ENCODE results near the gene CLBA1. TPM values are rescaled to one million over a fixed set of nuclear protein-coding genes. Genes with fewer than 3 reads are reported as not detected.

CLBA1 gene
- polyA plus RNA-seq, 2 donors: 6.5 to 8.3 TPM

- Histone ChIP-seq H3K27ac (ENCODE audit: low read depth in 2 of 2, low read length in 1 of 2) (no peak overlapping the region), H3K9me3 (ENCODE audit: control insufficient read depth in 2 of 2, insufficient read depth in 1 of 2, low read depth in 1 of 2, low read length in 1 of 2) (peaks cover 0 to 3% of the 10 kb centered on the region in 2 donors), H3K4me3 (ENCODE audit: low read depth in 1 of 2, low read length in 2 of 2) (no peak overlapping the region), H3K36me3 (ENCODE audit: control insufficient read depth in 2 of 2, insufficient read depth in 2 of 2, low read length in 1 of 2) (peaks cover 8 to 27% of the 10 kb centered on the region in 2 donors), H3K27me3 (ENCODE audit: control insufficient read depth in 1 of 2, insufficient read depth in 2 of 2, low read length in 2 of 2) (no peaks in the 10 kb centered on the region), H3K4me1 (ENCODE audit: control insufficient read depth in 2 of 2, insufficient read depth in 2 of 2, low read length in 1 of 2) (peaks cover 0 to 6% of the 10 kb centered on the region in 2 donors)
- WGBS, 2 donors: 92 to 93% methylated on average over 13 of the region's 13 CpGs
These were observed 10.9 kb downstream of the CLBA1 start for GRCh38 chr14:104996483-104996882.

- Histone ChIP-seq H3K4me3 (ENCODE audit: low read depth in 1 of 2, low read length in 2 of 2) (no peak overlapping the region), H3K27me3 (ENCODE audit: control insufficient read depth in 1 of 2, insufficient read depth in 2 of 2, low read length in 2 of 2) (no peaks in the 10 kb centered on the region), H3K27ac (ENCODE audit: low read depth in 2 of 2, low read length in 1 of 2) (no peak overlapping the region), H3K36me3 (ENCODE audit: control insufficient read depth in 2 of 2, insufficient read depth in 2 of 2, low read length in 1 of 2) (peaks cover 8 to 13% of the 10 kb centered on the region in 2 donors), H3K9me3 (ENCODE audit: control insufficient read depth in 2 of 2, insufficient read depth in 1 of 2, low read depth in 1 of 2, low read length in 1 of 2) (peaks cover 0 to 3% of the 10 kb centered on the region in 2 donors), H3K4me1 (ENCODE audit: control insufficient read depth in 2 of 2, insufficient read depth in 2 of 2, low read length in 1 of 2) (peaks cover 0 to 6% of the 10 kb centered on the region in 2 donors)
- 59 to 73% methylated on average over 5 of the region's 5 CpGs for WGBS, 2 donors
These were observed 13.2 kb downstream of the CLBA1 start for GRCh38 chr14:104998801-104999200.

- 88 to 90% methylated on average over 3 of the region's 3 CpGs for WGBS, 2 donors
- H3K9me3 ChIP-seq (ENCODE audit: control insufficient read depth in 2 of 2, insufficient read depth in 1 of 2, low read depth in 1 of 2, low read length in 1 of 2): peaks cover 0 to 3% of the 10 kb centered on the region in 2 donors
- peaks cover 0 to 6% of the 10 kb centered on the region in 2 donors for H3K4me1 ChIP-seq (ENCODE audit: control insufficient read depth in 2 of 2, insufficient read depth in 2 of 2, low read length in 1 of 2)
- peaks cover 8 to 12% of the 10 kb centered on the region in 2 donors for H3K36me3 ChIP-seq (ENCODE audit: control insufficient read depth in 2 of 2, insufficient read depth in 2 of 2, low read length in 1 of 2)
- H3K27ac ChIP-seq (ENCODE audit: low read depth in 2 of 2, low read length in 1 of 2): no peak overlapping the region
- H3K4me3 ChIP-seq (ENCODE audit: low read depth in 1 of 2, low read length in 2 of 2): no peak overlapping the region
- no peaks in the 10 kb centered on the region for H3K27me3 ChIP-seq (ENCODE audit: control insufficient read depth in 1 of 2, insufficient read depth in 2 of 2, low read length in 2 of 2)
These were observed 13.8 kb downstream of the CLBA1 start for GRCh38 chr14:104999361-104999760.

GRCh38 chr14:105005329-105005928 is 19.8 kb downstream of the CLBA1 start:
- no peaks in the 10 kb centered on the region for H3K9me3 ChIP-seq (ENCODE audit: control insufficient read depth in 2 of 2, insufficient read depth in 1 of 2, low read depth in 1 of 2, low read length in 1 of 2)
- peaks cover 5 to 18% of the 10 kb centered on the region in 2 donors for H3K36me3 ChIP-seq (ENCODE audit: control insufficient read depth in 2 of 2, insufficient read depth in 2 of 2, low read length in 1 of 2)
- no peak overlapping the region for H3K4me3 ChIP-seq (ENCODE audit: low read depth in 1 of 2, low read length in 2 of 2)
- H3K4me1 ChIP-seq (ENCODE audit: control insufficient read depth in 2 of 2, insufficient read depth in 2 of 2, low read length in 1 of 2): peaks cover 0 to 9% of the 10 kb centered on the region in 2 donors
- WGBS, 2 donors: 85 to 86% methylated on average over 18 to 20 of the region's 20 CpGs
- no peak overlapping the region for H3K27ac ChIP-seq (ENCODE audit: low read depth in 2 of 2, low read length in 1 of 2)
- no peaks in the 10 kb centered on the region for H3K27me3 ChIP-seq (ENCODE audit: control insufficient read depth in 1 of 2, insufficient read depth in 2 of 2, low read length in 2 of 2)

- Histone ChIP-seq H3K27ac (ENCODE audit: low read depth in 2 of 2, low read length in 1 of 2) (no peak overlapping the region), H3K27me3 (ENCODE audit: control insufficient read depth in 1 of 2, insufficient read depth in 2 of 2, low read length in 2 of 2) (no peaks in the 10 kb centered on the region), H3K4me3 (ENCODE audit: low read depth in 1 of 2, low read length in 2 of 2) (no peak overlapping the region), H3K4me1 (ENCODE audit: control insufficient read depth in 2 of 2, insufficient read depth in 2 of 2, low read length in 1 of 2) (peaks cover 0 to 9% of the 10 kb centered on the region in 2 donors), H3K9me3 (ENCODE audit: control insufficient read depth in 2 of 2, insufficient read depth in 1 of 2, low read depth in 1 of 2, low read length in 1 of 2) (no peaks in the 10 kb centered on the region), H3K36me3 (ENCODE audit: control insufficient read depth in 2 of 2, insufficient read depth in 2 of 2, low read length in 1 of 2) (peaks cover 9 to 22% of the 10 kb centered on the region in 2 donors)
- WGBS, 2 donors: 82 to 89% methylated on average over 21 of the region's 21 CpGs
These were observed 20.6 kb downstream of the CLBA1 start for GRCh38 chr14:105005929-105006830.

GRCh38 chr14:105006831-105007592 is 21.4 kb downstream of the CLBA1 start:
- 82 to 87% methylated on average over 21 of the region's 21 CpGs for WGBS, 2 donors
- Histone ChIP-seq H3K27ac (ENCODE audit: low read depth in 2 of 2, low read length in 1 of 2) (no peak overlapping the region), H3K4me1 (ENCODE audit: control insufficient read depth in 2 of 2, insufficient read depth in 2 of 2, low read length in 1 of 2) (peaks cover 0 to 12% of the 10 kb centered on the region in 2 donors), H3K27me3 (ENCODE audit: control insufficient read depth in 1 of 2, insufficient read depth in 2 of 2, low read length in 2 of 2) (no peaks in the 10 kb centered on the region), H3K4me3 (ENCODE audit: low read depth in 1 of 2, low read length in 2 of 2) (no peak overlapping the region), H3K9me3 (ENCODE audit: control insufficient read depth in 2 of 2, insufficient read depth in 1 of 2, low read depth in 1 of 2, low read length in 1 of 2) (no peaks in the 10 kb centered on the region), H3K36me3 (ENCODE audit: control insufficient read depth in 2 of 2, insufficient read depth in 2 of 2, low read length in 1 of 2) (peaks cover 9 to 29% of the 10 kb centered on the region in 2 donors)

GRCh38 chr14:105007593-105008264 is 22.1 kb downstream of the CLBA1 start:
- 90 to 91% methylated on average over 19 of the region's 19 CpGs for WGBS, 2 donors
- no peak overlapping the region for H3K4me3 ChIP-seq (ENCODE audit: low read depth in 1 of 2, low read length in 2 of 2)
- H3K27me3 ChIP-seq (ENCODE audit: control insufficient read depth in 1 of 2, insufficient read depth in 2 of 2, low read length in 2 of 2): no peaks in the 10 kb centered on the region
- peaks cover under 1 to 16% of the 10 kb centered on the region in 2 donors for H3K4me1 ChIP-seq (ENCODE audit: control insufficient read depth in 2 of 2, insufficient read depth in 2 of 2, low read length in 1 of 2)
- no peaks in the 10 kb centered on the region for H3K9me3 ChIP-seq (ENCODE audit: control insufficient read depth in 2 of 2, insufficient read depth in 1 of 2, low read depth in 1 of 2, low read length in 1 of 2)
- no peak overlapping the region for H3K27ac ChIP-seq (ENCODE audit: low read depth in 2 of 2, low read length in 1 of 2)
- peaks cover 9 to 29% of the 10 kb centered on the region in 2 donors for H3K36me3 ChIP-seq (ENCODE audit: control insufficient read depth in 2 of 2, insufficient read depth in 2 of 2, low read length in 1 of 2)

- Histone ChIP-seq H3K27ac (ENCODE audit: low read depth in 2 of 2, low read length in 1 of 2) (no peak overlapping the region), H3K9me3 (ENCODE audit: control insufficient read depth in 2 of 2, insufficient read depth in 1 of 2, low read depth in 1 of 2, low read length in 1 of 2) (no peaks in the 10 kb centered on the region), H3K36me3 (ENCODE audit: control insufficient read depth in 2 of 2, insufficient read depth in 2 of 2, low read length in 1 of 2) (peaks cover 9 to 29% of the 10 kb centered on the region in 2 donors), H3K4me1 (ENCODE audit: control insufficient read depth in 2 of 2, insufficient read depth in 2 of 2, low read length in 1 of 2) (peaks cover 7 to 25% of the 10 kb centered on the region in 2 donors), H3K4me3 (ENCODE audit: low read depth in 1 of 2, low read length in 2 of 2) (no peak overlapping the region), H3K27me3 (ENCODE audit: control insufficient read depth in 1 of 2, insufficient read depth in 2 of 2, low read length in 2 of 2) (no peaks in the 10 kb centered on the region)
- WGBS, 2 donors: 84 to 87% methylated on average over 4 of the region's 4 CpGs
These were observed 24.5 kb downstream of the CLBA1 start for GRCh38 chr14:105010106-105010505.

- Histone ChIP-seq H3K4me3 (ENCODE audit: low read depth in 1 of 2, low read length in 2 of 2) (no peak overlapping the region), H3K27ac (ENCODE audit: low read depth in 2 of 2, low read length in 1 of 2) (no peak overlapping the region), H3K36me3 (ENCODE audit: control insufficient read depth in 2 of 2, insufficient read depth in 2 of 2, low read length in 1 of 2) (peaks cover 9 to 29% of the 10 kb centered on the region in 2 donors), H3K4me1 (ENCODE audit: control insufficient read depth in 2 of 2, insufficient read depth in 2 of 2, low read length in 1 of 2) (peaks cover 7 to 24% of the 10 kb centered on the region in 2 donors), H3K9me3 (ENCODE audit: control insufficient read depth in 2 of 2, insufficient read depth in 1 of 2, low read depth in 1 of 2, low read length in 1 of 2) (no peaks in the 10 kb centered on the region), H3K27me3 (ENCODE audit: control insufficient read depth in 1 of 2, insufficient read depth in 2 of 2, low read length in 2 of 2) (no peaks in the 10 kb centered on the region)
- WGBS, 2 donors: 83% methylated on average over 17 of the region's 17 CpGs
These were observed 25.3 kb downstream of the CLBA1 start for GRCh38 chr14:105010891-105011291.

Measured in esophagus (tissue), 2 donors.